Measurements from ENCODE around the gene ARFGAP3.
"Not testable (repeated sequence)": the region's sequence is repeated elsewhere in the genome, so short reads cannot be mapped to it uniquely, and the experiment has no call there.

ARFGAP3 gene

DNA sequence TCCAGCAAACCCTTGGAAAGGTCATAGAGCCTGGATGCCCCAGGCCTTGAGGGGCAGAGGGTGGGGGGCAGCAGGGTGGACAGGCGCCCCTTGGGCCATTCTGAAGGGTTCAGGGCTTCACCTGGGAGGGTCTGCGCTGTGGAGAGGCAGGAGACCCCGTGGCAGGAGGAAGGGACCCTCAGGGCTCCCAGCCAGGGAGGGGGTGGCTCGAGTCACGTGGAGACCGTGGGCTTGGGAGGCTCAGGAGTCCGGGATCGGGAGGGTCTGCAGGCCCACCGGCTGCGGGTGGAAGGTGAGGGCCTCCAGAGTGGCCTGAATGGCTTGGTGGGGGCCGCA, 87.9 kb downstream of the ARFGAP3 start:
- DNase-seq (ENCODE audit: low spot score), result no peak

GRCh38 chr22:42768385-42769035, 88.6 kb downstream of the ARFGAP3 start:
- no peak for DNase-seq (ENCODE audit: low spot score)

- DNase-seq (ENCODE audit: low spot score), result no peak
Measured at GRCh38 chr22:42766860-42767259, 90.2 kb downstream of the ARFGAP3 start.

DNA sequence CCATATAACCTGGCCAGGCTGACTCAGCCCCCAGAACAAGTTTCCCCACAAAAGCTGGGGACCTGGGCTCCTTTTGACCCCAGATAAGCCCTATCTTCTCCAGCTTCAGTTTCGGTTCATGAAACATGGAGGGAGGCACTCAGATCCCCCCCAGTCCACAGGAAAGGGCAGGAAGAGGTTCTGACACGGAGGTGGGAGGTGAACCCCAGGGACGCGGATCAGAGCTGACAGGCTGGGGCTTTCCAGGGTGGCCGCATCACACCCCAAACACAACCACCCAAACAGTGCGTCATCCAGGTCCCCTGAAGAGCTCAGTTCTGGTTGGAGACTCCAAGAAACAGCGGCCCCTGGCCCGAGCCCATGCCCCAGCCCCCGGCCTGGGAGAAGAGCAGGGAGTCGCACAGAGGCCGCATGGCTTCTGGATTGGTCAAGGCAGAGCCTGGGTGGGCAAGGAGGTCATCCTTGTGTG, 92.1 kb downstream of the ARFGAP3 start:
- DNase-seq (ENCODE audit: low spot score), result no peak

DNA sequence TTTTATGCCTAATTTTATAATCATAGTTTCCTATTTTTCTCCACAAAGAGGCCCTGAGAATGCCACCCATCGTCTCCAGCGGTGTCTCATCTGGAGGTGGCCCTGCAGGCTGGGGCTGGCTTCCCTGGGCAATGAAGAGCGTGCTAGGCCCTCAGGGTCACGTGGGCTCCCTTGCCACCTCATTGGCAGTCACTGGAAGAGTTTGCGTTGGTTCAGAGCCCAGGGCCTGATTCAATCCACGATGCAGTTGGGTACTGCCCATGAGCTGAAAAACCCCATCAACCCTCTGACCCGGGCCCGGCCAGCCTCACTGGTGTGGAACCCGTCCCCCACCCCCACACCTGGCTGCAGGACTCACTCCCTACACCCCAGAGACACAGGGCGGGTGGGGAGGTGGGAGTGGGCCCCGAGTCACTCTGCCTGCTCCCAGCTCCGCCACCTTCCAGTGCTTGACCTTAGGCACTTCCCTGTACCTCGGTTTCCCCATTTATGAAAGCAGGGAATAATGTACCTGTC, 93.0 kb downstream of the ARFGAP3 start:
- no peak for DNase-seq (ENCODE audit: low spot score)

DNA sequence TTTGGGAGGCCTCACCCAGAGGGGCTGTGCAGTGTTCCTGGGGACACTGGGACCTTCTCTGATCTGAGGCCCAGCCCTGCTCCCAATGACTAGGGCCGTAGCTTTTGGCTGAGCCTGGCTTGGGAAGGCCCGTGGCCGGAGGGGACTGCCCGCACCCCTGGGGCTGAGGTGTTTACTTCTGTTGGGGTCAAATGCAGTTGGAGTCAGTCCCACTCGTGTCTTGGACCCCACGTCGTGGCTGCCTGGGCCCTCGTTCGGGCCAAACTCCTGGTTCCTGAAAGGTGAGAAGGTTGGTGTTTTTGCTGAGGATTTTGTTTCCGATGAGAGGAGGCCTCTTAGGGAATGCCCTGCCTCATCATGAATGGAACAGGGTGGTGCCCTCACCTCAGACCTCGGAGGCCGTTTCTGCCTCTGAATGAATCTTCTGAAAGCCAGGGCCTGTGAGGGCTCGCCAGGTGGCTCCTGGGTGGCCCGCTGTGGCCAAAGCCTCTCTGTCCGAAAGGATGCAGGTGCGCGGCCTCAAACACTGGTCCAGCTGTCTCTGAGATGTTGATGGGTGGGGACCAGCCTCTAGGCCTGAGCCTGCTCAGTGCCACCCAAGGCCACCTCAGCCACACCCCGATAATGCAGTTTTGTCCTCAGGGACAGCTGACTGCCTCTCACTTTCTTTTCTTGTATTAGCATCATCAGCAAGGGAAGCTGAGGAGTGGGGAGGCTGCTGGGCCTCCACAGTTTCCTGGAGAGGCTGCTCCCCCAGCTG, 96.1 kb downstream of the ARFGAP3 start:
- DNase-seq (ENCODE audit: low spot score), result no peak

- DNase-seq (ENCODE audit: low spot score), result no peak
Measured at GRCh38 chr22:42758931-42759629, 98.0 kb downstream of the ARFGAP3 start.

DNA sequence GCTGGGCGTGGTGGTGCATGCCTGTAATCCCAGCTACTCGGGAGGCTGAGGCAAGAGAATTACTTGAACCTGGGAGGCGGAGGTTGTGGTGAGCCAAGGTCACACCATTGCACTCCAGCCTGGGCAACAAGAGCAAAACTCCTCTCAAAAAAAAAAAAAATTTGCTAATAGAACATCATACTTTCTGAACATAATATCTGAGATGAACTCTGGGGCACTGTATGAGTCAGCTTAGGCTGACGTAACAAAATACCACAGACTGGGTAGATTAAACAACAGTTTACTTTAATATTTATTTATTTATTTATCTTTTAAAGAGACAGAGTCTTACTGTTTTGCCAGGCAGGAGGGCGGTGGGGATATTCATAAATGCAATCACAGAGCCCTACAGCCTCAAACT, 101.5 kb downstream of the ARFGAP3 start:
- not testable (repeated sequence) for DNase-seq (ENCODE audit: low spot score)

GRCh38 chr22:42755121-42755520, 102.0 kb downstream of the ARFGAP3 start:
- not testable (repeated sequence) for DNase-seq (ENCODE audit: low spot score)

DNA sequence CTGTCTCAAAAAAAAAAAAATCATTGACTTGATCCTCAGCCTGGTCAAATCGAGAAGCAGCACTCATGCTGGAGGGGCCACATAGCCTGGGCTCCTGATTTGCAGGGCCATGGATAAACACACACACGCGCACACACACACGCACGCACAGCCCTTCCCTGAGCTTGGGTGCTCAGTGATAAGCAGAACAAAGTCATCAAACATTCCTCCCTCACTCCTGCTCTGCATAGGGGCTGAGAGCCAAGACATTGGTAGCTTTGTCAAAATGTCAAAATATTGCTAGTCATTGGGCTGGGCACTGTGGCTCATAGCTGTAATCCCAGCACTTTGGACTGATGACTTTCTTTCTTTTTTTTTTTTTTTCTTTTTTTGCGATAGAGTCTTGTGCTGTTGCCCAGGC, 102.4 kb downstream of the ARFGAP3 start:
- DNase-seq (ENCODE audit: low spot score), result no peak

DNA sequence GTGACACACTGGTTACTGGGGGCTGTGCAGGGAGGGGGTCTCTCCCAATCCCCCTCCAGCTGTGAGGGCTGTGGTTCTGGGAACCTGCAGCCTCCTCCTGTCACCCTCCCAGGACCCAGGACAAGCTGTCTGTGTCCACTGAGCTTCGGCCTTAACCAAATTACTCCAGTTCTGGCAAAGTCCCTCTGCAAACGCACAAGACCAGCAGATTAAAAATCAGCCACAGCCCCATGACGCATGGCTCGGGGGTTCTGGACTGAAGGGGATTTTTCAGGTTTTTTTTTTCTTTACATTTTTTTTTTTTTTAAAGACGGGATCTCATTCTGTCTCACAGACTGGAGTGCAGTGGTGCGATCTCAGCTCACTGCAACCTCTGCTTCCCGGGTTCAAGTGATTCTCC, 104.2 kb downstream of the ARFGAP3 start:
- no peak for DNase-seq (ENCODE audit: low spot score)

- DNase-seq (ENCODE audit: low spot score), result no peak
Measured at GRCh38 chr22:42752230-42752746, 104.8 kb downstream of the ARFGAP3 start.

DNA sequence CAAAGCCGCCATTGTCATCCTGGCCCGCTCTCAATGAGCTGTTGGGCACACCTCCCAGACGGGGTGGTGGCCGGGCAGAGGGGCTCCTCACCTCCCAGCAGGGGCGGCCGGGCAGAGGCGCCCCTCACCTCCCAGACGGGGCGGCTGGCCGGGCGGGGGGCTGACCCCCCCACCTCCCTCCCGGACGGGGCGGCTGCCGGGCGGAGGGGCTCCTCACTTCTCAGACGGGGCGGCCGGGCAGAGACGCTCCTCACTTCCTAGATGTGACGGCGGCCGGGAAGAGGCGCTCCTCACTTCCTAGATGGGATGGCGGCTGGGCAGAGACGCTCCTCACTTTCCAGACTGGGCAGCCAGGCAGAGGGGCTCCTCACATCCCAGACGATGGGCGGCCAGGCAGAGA, 106.7 kb downstream of the ARFGAP3 start:
- not testable (repeated sequence) for DNase-seq (ENCODE audit: low spot score)

DNA sequence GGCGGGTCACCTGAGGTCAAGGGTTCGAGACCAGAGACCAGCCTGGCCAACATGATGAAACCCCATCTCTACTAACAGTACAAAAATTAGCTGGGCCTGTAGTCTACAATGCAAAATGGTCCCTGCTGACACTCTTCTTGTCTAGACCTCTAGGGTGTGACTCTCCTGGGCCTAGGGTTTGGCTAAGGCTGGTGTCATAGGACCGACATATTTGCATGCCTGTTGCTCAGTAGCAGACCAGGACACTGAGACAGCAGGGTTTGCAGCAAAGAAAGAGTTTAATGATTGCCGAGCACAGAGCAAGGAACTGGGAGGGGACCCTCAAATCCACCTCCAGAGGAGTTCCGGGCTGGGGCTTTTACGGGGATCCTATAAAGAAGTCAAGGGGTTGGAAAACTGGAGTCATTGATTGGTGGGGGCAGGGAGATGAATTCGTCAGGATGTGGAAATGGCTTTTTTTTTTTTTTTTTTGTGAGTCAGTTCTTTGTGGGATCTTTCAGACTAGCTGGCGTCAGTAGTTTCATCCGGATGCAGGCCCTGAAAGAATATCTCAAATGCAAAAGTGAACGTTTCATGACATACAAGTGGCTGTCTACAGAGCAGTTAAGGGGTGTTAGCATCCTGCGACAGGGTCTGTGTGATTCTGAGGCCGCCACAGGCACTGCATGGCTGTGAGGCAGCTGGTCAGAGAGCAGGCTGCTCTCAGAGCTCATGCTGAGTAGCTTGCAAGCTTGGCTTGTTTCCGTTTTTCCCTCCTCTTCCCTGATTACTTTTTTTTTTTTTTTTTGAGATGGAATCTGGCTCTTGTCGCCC, 109.2 kb downstream of the ARFGAP3 start:
- no peak for DNase-seq (ENCODE audit: low spot score)

All from Ammon's horn (tissue), 1 donor.